K562 (cell line): Measurements from ENCODE around the gene PTPN5.

Source experiments
- JUND ChIP-seq, 2 experiments: IDR thresholded peaks; 2 replicates in 1 of 2; 3 replicates in 1 of 2; pipeline ENCODE4 v1.6.1; 2011; ENCODE audit warnings: borderline replicate concordance in 2 of 2, low read depth in 2 of 2, low read length in 2 of 2, improper control_type of control experiment in 1 of 2, missing biosample characterization in 1 of 2, missing genetic modification characterization in 1 of 2, missing genetic modification reagents in 1 of 2
- POLR2A ChIP-seq: fragments of 450-650 bp; conservative IDR thresholded peaks from 2 replicates; pipeline ENCODE4 v1.6.1; 2016
- ZFX ChIP-seq: sonication (generic); formaldehyde crosslinking; IDR thresholded peaks from 2 replicates; pipeline ENCODE4 v1.8.0; 2022; ENCODE audit warnings: mild to moderate bottlenecking, missing genetic modification reagents, moderate library complexity
- TF ChIP-seq, protein P1 (sequence below): fragments of 450-650 bp; IDR thresholded peaks from 2 replicates; pipeline ENCODE4 v1.6.1; 2014; ENCODE audit warnings: low read depth, mild to moderate bottlenecking, moderate library complexity, borderline replicate concordance
- TF ChIP-seq, protein P2 (sequence below): sonication (generic); formaldehyde crosslinking; IDR thresholded peaks from 2 replicates; pipeline ENCODE4 v1.8.0; 2022; ENCODE audit warnings: missing genetic modification reagents, mild to moderate bottlenecking, borderline replicate concordance

- TF ChIP-seq, protein P1, sequence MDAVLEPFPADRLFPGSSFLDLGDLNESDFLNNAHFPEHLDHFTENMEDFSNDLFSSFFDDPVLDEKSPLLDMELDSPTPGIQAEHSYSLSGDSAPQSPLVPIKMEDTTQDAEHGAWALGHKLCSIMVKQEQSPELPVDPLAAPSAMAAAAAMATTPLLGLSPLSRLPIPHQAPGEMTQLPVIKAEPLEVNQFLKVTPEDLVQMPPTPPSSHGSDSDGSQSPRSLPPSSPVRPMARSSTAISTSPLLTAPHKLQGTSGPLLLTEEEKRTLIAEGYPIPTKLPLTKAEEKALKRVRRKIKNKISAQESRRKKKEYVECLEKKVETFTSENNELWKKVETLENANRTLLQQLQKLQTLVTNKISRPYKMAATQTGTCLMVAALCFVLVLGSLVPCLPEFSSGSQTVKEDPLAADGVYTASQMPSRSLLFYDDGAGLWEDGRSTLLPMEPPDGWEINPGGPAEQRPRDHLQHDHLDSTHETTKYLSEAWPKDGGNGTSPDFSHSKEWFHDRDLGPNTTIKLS, result no peak
- TF ChIP-seq, protein P2, sequence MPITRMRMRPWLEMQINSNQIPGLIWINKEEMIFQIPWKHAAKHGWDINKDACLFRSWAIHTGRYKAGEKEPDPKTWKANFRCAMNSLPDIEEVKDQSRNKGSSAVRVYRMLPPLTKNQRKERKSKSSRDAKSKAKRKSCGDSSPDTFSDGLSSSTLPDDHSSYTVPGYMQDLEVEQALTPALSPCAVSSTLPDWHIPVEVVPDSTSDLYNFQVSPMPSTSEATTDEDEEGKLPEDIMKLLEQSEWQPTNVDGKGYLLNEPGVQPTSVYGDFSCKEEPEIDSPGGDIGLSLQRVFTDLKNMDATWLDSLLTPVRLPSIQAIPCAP (CRISPR knock-in tag), result no peak
- TF ChIP-seq JUND (IDR thresholded peaks at IDR 0.05; ENCODE audit: borderline replicate concordance, low read depth, low read length) (no peak), JUND (tag; IDR thresholded peaks at IDR 0.05; ENCODE audit: borderline replicate concordance, low read depth, low read length) (no peak), POLR2A (no peak), ZFX (CRISPR knock-in tag) (no peak)
Measured at GRCh38 chr11:18789942-18790341, 1.7 kb downstream of the PTPN5 start.
